SK-N-MC (cell line): Measurements from ENCODE around the gene RPS19.
A peak's percentile ranks its signal among the peaks of the same experiment; 100 is the strongest.
"Not testable (repeated sequence)": the region's sequence is repeated elsewhere in the genome, so short reads cannot be mapped to it uniquely, and the experiment has no call there.

Experiments
- DNase-seq: peaks from one replicate; pipeline ENCODE4 v3.0.0-alpha.2; 2011; ENCODE audit warnings: low read depth, low spot score
- H3K27ac ChIP-seq: fragments of 200-600 bp; sonication (generic); 2 replicates; pipeline ENCODE4 v1.5.1; 2016; ENCODE audit warnings: mixed run types
- H3K36me3 ChIP-seq: fragments of 200-600 bp; sonication (generic); 2 replicates; pipeline ENCODE4 v1.6.1; 2017; ENCODE audit warnings: antibody characterized with exemption, low read length, mixed read lengths; ENCODE audit not compliant: insufficient read depth
- H3K4me3 ChIP-seq: fragments of 200-600 bp; sonication (generic); 2 replicates; pipeline ENCODE4 v1.5.1; 2016
- H3K9ac ChIP-seq: fragments of 200-600 bp; sonication (generic); 2 replicates; pipeline ENCODE4 v1.8.0; 2017; ENCODE audit warnings: mixed run types, mixed read lengths; ENCODE audit not compliant: insufficient read length
- H3K9me3 ChIP-seq: fragments of 200-600 bp; sonication (generic); 2 replicates; pipeline ENCODE4 v1.6.1; 2017; ENCODE audit warnings: low read depth, mild to moderate bottlenecking, antibody characterized with exemption, low read length, moderate library complexity, mixed read lengths
- EZH2 ChIP-seq: fragments of 200-600 bp; sonication (generic); IDR thresholded peaks from one replicate; pipeline ENCODE4 v1.6.1; 2017; ENCODE audit warnings: antibody characterized with exemption
- FOXP2 ChIP-seq: optimal IDR thresholded peaks from 2 replicates; pipeline ENCODE3; 2011; ENCODE audit warnings: mild to moderate bottlenecking, moderate library complexity; ENCODE audit not compliant: insufficient read depth; ENCODE audit errors: extremely low read length, control extremely low read depth
- POLR2AphosphoS5 ChIP-seq: IDR thresholded peaks from 2 replicates; pipeline ENCODE4 v1.6.1; 2012; ENCODE audit warnings: mild to moderate bottlenecking, low read depth, low read length, borderline replicate concordance

RPS19 gene

GRCh38 chr19:41911889-41912731, 52.1 kb downstream of the RPS19 start:
- Histone ChIP-seq H3K27ac (no peak overlapping the region), H3K9me3 (no peaks in the 10 kb centered on the region), H3K36me3 (no peaks in the 10 kb centered on the region), H3K9ac (no peak overlapping the region), H3K4me3 (no peak overlapping the region)
- no peak for DNase-seq
- no peak for TF ChIP-seq POLR2AphosphoS5
- TF ChIP-seq FOXP2: no peak
- no peak for TF ChIP-seq EZH2

GRCh38 chr19:41912899-41913537, 53.0 kb downstream of the RPS19 start:
- Histone ChIP-seq H3K36me3 (no peaks in the 10 kb centered on the region), H3K27ac (no peak overlapping the region), H3K4me3 (no peak overlapping the region), H3K9me3 (no peaks in the 10 kb centered on the region), H3K9ac (no peak overlapping the region)
- no peak for DNase-seq
- TF ChIP-seq EZH2: no peak
- no peak for TF ChIP-seq FOXP2
- TF ChIP-seq POLR2AphosphoS5: no peak

- DNase-seq: no peak
- Histone ChIP-seq H3K9ac (no peak overlapping the region), H3K36me3 (no peaks in the 10 kb centered on the region), H3K27ac (no peak overlapping the region), H3K4me3 (no peak overlapping the region), H3K9me3 (no peaks in the 10 kb centered on the region)
- TF ChIP-seq EZH2 (no peak), FOXP2 (no peak), POLR2AphosphoS5 (no peak)
These were observed 53.7 kb downstream of the RPS19 start for GRCh38 chr19:41913538-41914423.

GRCh38 chr19:41914424-41914834, 54.4 kb downstream of the RPS19 start:
- H3K9me3 ChIP-seq, H3K36me3 ChIP-seq, H3K27ac ChIP-seq, H3K4me3 ChIP-seq, H3K9ac ChIP-seq, DNase-seq: not testable (repeated sequence)

GRCh38 chr19:41915021-41915775, 55.1 kb downstream of the RPS19 start:
- no peak overlapping the region for H3K27ac ChIP-seq
- H3K9me3 ChIP-seq: no peaks in the 10 kb centered on the region
- no peak for DNase-seq
- H3K4me3 ChIP-seq: peak overlapping the region; percentile 54
- H3K9ac ChIP-seq: no peak overlapping the region
- TF ChIP-seq EZH2: no peak
- TF ChIP-seq POLR2AphosphoS5: no peak
- TF ChIP-seq FOXP2: no peak
- no peaks in the 10 kb centered on the region for H3K36me3 ChIP-seq

GRCh38 chr19:41915776-41916414, 55.8 kb downstream of the RPS19 start:
- H3K27ac ChIP-seq: no peak overlapping the region
- no peak for TF ChIP-seq EZH2
- DNase-seq: no peak
- H3K4me3 ChIP-seq: no peak overlapping the region
- H3K36me3 ChIP-seq: no peaks in the 10 kb centered on the region
- no peaks in the 10 kb centered on the region for H3K9me3 ChIP-seq
- H3K9ac ChIP-seq: no peak overlapping the region

- Histone ChIP-seq H3K9ac (no peak overlapping the region), H3K9me3 (no peaks in the 10 kb centered on the region), H3K36me3 (no peaks in the 10 kb centered on the region), H3K27ac (no peak overlapping the region), H3K4me3 (no peak overlapping the region)
- no peak for DNase-seq
- TF ChIP-seq EZH2: no peak
These were observed 57.6 kb downstream of the RPS19 start for GRCh38 chr19:41917676-41918075.

GRCh38 chr19:41918095-41918494, 58.0 kb downstream of the RPS19 start:
- Histone ChIP-seq H3K9ac (no peak overlapping the region), H3K27ac (no peak overlapping the region), H3K4me3 (no peak overlapping the region), H3K9me3 (no peaks in the 10 kb centered on the region), H3K36me3 (no peaks in the 10 kb centered on the region)
- no peak for TF ChIP-seq EZH2
- no peak for TF ChIP-seq FOXP2
- no peak for TF ChIP-seq POLR2AphosphoS5
- DNase-seq: no peak
